NOMO-1 (cell line): ENCODE data around the gene MYO3B.

Experiments used
- DNase-seq, 2 experiments: peaks; one replicate each; lab custom pipeline; 2025; ENCODE audit not compliant: unreplicated experiment in 2 of 2; lab: John Stamatoyannopoulos, UW

MYO3B gene

DNA sequence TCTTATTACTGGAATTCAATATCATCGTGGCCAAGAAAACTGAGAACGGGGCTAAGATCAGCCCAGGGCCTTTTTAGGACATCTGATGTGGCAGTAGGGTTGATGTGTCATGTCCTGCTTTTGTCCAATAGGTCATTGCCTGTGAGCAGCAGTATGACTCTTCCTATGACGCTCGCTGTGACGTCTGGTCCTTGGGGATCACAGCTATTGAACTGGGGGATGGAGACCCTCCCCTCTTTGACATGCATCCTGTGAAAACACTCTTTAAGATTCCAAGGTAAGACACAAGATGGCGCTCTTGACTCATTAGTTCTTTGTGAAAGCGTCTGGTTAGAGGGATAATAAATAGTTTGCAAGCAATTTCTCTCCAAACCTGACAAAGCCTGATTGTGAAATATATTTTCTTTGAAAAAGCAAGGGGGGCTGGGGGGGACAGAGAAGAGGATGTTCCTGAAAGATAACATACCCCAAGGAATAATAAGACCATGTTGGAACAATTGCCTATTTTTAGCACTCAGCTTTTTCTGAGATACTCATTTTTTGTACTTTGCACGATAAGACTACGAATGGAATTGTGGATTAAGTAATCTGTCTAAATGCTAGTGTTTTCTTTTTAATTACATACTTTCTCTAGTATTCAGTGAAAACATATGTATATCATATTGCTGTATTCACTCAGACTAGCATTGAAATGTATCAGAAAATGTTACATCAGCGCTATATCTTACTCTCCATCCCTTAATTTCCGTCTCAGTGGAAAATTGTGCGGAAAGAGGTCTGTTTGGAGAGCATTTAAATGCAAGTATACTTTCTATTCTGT, 58.1 kb downstream of the MYO3B start:
- DNase-seq: peak; percentile 20 to 56

DNA sequence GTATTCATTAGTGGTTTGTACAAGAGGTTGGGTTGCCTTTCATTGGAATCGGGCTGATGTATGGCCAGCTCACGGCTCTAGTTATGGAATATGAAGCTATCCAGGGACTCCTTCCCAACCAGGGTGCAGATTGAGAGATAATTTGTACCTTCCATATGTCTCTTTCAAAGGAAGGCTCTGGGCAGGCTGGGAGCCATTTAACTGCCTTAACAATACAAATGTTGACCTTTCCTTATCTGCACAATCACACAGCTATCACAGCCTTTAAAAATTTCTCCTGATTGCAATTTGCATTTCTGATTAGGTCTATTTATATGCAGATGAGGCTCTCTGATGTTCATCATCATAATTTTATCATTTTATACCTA, 58.7 kb downstream of the MYO3B start:
- DNase-seq: no peak

DNA sequence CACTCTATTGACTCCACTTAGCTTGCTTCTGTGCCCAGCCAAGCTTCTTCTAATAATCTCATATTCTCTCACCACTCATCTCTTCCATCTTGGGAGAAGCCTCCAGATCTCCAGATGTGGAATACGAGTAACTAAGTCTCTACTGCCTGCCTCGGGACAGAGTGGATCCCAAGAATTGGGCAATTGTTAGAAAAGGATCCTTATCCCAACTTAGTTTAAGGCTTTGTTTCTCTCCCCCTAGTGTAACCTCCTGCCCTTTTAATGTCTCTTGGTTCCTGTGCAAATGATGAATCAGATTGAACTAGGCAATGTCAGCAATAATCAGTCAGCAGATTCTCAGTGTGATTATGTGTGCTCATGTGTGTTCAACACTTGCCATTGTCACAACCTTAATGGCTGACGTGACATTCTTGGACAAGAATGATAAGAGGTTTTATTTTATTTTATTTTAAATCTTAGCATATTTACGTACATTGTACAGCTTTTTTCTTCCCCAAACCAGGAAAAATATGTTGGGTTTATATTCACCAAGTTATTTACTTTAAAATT, 59.7 kb downstream of the MYO3B start:
- DNase-seq: no peak

DNA sequence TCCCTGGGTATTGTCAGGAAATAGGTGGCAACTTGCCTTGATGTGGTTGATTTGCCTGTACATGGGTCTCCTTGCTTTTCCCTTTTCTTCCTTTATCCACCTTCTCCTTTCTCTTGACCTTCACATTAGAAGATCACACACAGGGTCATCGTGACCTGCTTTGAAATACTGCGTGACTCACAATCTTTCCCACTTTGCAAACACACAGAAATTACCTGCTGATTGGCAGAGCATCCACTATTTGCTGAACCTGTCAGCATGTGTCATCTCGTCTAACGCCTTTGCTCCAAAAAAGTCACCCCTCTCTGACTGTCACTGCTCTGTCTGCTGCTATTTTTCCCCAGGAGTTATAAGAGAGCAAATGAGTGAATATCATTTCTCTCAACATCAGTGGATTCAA, 60.8 kb downstream of the MYO3B start:
- DNase-seq: no peak

DNA sequence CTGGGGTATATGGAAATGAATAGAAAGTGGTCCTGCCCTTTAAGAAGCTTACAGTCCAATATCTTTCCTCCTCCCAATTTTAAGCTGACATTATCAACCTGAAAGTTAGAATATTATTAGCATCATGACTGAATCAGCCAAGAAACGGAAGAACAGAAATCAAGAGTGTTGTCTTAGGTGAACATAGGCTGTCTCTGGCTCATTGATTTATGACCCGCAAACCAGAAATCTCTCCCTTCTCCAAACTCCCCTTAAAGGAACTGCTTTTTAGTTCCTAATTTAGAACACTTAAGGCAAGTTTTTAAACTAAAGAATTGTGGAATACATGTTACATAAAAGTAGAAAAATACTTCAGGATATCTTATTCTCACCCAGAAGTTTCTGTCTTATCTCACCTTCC, 62.7 kb downstream of the MYO3B start:
- DNase-seq: peak in 1 of 2 experiments; percentile 9

DNA sequence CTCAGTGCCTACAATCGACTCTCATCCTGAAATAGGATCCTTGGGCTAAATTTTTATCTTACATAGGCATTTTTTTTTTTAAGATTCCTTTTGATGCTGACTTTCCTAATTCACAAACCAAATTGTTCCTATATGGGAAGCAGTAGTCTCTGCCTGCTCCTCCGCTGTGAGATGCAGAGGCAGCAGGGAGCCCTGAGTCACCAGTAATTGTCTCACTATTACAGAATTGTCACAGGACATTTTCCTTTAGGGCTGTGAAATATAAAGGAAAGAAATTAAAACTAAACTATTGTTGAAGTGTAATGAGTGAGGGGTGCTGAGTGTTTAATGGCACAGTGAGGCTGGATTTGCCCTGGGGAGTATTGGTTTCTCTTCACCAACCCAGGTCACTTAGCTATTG, 63.8 kb downstream of the MYO3B start:
- no peak for DNase-seq

DNA sequence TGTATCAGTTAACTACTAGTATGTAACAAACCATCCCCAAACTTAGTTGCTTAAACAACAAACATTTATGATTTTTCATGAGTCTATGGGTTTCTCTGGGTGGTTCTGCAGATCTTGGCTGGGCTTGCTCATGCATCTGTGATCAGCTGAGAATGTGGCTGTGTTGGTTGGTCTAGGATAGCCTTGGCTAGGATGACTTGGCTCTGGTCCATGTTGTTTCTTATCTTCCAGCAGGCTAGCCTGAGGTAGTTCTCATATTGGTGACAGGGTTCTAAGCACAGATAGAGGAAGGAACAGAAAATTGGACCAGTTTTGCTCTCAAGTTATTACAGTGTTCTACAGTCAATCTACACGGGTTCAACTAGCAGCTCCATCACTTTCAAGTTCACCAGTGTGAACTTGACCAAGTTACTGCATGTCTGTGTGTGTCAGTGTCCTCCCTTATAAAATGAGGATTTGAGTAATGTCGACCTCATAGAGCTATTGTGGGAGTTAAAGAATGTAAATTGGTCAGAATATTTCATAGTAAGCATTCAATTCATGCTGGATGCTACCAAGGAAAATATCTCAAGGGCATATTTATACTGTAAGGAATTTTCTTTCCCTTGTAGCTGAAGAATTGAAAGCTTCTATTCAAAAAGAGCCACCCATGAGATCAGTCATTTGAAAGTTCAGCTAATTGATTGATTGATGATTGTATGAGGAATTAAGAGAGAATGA, 65.3 kb downstream of the MYO3B start:
- no peak for DNase-seq

DNA sequence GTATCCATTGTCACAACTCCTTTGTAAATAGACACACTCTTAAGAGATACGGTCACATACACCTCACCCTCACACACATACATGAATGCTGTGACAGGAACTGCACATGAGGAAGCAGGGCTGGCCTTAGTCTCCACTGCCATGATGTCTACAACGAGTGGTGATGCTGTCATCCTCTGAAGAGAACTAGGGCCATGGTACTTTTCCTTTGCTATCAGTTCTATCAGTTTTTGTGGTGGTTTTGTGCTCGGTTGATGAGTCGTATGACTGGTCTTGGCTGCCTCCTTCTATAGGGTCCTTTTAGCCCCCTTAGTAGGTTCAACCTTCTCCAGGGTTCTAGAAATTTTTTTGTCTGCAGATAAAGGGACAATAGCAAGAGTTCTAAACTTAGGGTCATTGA, 66.0 kb downstream of the MYO3B start:
- DNase-seq: no peak

DNA sequence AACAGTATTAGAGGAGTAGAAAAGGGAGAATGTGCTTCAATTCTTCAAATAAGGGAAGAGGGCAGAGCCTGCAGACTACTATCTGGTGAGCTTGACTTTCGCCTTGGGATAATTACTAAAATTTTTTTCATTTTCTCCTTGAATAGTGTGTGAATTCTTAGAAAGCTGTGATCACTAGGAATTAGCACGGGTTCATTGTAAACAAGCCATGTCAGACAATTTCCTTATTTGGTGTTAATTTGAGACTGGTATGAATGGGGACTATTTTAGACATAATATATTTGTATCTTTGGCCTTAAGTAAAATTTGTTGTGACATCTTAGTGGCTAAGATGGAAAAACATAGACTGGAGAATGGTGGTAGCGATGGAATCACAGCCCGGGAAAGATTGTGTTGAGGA, 66.6 kb downstream of the MYO3B start:
- DNase-seq: no peak

DNA sequence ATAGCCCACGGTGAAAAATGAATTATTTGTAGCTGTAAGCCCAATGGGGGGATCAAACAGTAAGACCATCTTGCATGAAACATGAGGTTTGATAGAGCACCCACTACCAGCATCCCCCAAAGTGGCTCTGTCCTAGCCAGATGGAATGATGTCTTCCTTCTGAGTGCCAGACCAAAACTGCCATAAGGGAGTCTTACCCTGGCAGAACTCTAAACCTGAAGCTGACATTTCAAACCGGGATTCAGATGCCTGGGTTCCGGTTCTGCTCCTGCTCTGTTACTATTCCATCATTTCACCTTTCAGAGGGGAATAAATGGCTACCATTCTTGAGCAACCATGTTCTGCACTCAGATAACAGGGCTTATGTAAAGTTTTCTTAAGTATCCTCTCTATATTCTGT, 67.4 kb downstream of the MYO3B start:
- no peak for DNase-seq

DNA sequence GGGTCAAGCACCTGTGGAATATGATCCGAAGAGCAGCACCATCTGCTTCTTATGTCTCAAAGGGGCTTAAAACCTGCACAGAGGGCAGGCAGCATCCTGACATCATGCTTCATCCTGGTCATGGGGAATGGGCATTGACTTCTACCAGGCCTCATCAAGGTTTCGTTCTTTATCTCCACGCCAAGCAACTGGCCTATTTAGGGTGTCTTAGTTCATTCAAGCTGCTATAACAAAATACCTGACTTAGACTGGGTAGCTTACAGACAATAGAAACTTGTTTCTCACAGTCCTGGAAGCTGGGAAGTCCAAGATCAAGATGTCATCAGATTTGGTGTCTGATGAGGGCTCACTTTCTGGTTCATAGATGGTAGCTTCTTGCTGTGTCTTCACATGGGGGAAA, 69.4 kb downstream of the MYO3B start:
- no peak for DNase-seq

DNA sequence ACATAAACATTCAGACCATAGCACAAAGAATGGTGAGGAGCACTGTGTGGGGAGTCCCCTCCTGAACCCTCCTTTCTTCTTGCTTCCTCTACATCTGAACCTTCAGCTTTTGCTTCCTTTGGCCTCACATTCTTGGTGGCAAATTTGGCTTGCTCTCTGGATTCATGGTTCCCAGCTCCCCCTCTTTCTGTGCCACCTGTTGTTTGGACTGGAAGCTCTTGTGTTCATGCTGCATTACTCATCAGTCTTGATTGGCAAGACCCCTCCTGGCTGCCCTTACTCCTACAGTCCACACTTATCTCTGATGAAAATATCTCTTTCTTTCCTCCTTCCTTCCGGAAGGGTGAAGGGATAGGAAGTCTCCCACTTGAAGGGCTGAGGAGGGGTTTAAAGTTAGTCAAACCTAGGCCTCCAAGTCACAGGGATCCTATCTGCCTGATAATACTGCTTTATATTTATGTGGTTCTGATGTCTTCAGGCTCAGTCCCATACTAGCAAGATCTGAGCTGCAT, 70.0 kb downstream of the MYO3B start:
- DNase-seq: no peak

DNA sequence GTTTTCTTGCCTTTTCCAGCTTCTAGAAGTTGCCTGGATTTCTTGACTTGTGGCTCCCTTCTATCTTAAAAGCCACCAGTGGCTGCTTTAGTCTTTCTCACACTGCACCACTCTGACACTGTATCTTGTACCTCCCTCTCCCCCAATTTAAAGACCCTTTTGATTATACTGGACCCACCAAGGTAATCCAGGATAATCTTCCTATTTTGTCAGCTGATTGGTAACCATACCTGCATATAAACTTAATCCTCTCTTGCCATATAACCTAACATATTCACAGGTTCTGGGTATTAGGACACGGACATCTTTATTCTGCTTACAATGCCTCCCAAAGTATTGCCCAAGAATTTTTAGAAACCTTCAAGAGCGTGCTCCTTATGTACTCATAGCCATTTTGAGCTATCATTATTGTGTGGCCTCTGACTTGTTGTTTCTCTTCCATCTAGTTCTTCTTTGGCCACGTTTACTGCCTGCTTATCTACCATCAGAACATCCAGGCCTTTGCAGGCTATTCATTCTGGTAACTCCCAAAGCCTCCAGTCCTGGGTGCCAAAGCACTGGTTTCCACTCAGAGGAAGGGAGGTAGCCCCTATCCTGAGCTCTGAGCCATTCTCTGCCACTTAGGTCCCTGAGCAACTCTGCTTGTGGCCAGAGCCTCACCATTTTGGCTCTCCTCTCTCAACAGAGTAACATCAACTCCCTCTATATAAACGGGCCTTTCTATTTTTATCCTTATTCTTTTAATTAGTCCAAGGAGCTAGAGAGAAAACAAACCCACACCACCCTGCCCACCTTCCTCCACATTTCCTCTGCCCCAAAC, 70.8 kb downstream of the MYO3B start:
- no peak for DNase-seq

DNA sequence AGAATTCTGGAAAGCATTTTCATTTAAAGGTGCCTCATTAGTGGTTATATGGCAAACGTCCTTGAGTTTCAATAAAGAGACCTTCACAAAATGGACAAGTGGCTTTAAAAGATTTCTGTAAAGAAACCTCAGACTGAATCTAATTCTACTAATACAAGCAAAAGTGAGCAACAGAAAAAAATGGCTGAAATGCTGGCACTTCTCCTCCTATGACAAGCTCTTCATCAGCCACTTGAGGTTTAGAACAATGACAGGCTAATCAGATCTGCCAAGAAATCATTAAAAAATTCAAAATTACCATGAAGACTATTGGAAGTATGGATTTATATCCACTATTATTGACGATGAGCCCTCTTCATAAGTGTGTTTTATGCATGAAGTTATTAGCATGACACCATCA, 71.8 kb downstream of the MYO3B start:
- no peak for DNase-seq

DNA sequence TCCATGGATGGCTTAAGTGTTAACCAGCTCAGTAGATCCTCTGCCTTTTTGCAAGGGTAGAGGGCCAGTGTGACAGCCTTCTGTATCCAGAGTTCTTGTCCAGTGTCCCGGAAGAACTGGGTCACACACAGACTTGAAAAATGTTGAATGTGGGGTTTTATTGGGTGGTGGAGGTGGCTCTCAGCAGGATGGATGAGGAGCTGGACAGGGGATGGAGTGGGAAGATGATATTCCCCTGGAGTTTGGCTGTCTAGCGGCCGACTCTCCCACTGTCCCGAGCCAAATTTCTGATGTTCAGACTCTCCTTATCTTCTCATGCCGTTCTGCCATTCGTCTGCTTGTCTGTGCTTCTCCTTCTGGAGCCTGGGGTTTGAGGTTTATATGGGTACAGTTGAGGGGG, 72.6 kb downstream of the MYO3B start:
- DNase-seq: no peak

DNA sequence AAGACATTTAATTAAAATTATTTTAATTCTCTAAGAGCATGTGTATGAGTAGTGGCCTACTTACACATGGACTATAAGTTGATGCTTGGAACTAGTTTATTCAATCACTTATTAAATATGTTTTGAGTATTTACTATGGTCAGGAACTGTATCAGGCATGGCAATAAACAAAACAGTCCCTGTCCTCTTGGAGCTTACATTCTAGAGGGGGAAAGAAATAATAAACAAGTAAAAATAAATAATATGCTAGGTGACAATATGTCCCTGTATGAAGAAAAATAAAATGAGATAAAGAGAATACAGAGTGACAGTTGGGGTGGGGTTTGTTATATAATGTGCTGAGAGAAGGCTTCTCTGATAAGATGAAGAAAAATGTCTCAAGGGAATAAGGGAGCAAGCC, 74.5 kb downstream of the MYO3B start:
- DNase-seq: no peak

DNA sequence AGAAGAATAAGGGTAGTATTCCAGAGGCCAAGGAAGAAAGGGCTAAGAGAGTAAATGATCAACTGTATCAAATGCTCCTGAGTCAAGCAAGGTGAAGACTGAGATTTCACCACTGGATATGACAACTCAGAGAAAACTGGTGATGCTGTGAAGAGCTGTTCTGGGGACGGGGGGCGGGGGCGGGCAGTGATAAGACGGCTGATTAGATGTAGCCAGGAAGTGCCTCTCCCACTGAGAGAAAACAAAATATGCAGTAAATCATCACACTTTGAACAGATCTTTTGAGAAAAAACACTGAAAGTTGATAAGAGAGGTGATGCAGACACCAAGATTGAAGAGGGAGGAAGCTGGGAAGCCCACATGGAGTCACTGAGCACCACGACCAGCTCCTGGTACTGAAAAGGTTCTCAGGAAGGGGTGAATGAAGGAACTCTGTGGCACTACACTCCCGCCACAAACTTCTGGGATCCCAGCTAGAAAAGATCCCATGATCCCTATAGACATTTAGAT, 75.8 kb downstream of the MYO3B start:
- DNase-seq: no peak

DNA sequence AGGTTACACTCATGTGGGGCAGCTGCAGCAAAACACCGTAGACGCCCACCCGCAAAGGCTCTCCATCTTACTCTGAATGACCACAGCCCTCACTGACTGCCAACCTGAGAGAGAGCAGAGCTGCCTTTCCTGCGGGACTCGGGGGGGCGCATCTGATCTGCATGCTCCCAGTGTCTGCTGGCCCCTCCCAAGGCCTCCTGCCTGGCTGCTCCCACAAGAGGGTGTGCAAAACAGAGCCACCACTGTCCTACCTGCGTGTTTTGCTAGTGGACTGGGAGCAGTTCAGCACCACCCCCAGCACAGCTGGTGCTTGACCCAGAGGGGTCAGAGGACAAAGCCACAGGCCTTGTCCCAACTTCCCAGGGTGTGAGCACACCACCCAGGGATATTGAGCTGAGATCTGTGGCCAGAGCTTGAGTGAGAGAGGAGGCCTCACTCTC, 76.4 kb downstream of the MYO3B start:
- no peak for DNase-seq

DNA sequence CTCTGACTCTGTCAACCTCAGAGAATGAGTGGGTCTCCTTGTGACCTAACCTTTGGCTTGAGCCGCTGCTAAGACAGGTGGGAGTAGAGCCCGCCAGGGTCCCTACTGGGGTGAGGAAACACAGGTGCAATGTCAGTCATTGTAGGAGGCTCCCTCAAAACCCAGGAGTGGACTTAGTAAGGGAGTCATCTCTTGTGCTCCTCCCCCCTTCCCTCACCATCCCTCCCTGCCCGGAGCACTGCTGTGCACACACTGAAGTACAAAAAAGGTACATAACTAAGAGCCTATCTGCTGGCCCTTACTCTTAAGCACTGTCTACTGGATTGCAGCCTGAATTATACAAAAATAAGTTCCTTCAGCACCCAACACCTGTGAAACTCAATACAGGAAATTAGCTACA, 77.2 kb downstream of the MYO3B start:
- DNase-seq: no peak

DNA sequence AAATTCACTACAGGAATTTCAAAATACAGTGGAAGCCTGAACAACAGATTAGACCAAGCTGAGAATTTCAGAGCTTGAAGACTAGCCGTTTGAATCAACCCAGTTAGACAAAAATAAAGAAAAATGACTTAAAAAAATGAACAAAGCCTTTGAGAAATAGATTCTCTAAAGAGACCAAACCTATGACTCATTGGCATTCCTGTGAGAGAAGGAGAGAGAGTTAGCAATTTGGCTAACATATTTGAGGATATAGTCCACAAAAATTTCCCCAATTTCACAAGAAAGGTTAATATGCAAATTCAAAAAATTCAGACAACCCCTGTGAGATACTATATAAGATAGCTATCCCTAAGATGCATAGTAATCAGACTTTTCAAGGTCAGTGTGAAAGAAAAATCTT, 78.0 kb downstream of the MYO3B start:
- no peak for DNase-seq

DNA sequence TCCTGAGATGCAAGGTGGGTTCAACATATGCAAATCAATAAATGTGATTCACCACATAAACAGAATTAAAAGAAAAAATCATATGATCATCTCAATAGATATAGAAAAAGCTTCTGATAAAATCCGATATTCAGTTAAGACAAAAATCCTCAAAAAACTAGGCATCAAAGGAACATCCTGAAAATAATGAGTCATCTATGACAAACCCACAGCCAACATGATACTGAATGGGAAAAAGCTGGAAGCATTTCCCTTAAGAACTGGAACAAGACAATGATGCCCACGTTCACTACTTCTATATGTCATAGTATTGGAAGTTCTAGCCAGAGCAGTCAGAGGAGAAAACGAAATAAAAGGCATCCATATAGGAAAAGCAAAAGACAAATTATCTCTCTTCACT, 80.4 kb downstream of the MYO3B start:
- DNase-seq: no peak
